GM21717 (cell line): Measurements from ENCODE around the gene ZCCHC3.

ENCODE experiments used
- ATAC-seq: cut with Tn5 transposase; IDR thresholded peaks from one replicate; pipeline ENCODE4 v1.9.1; 2021; ENCODE audit warnings: mild to moderate bottlenecking, moderate library complexity; ENCODE audit not compliant: unreplicated experiment

Gene ZCCHC3

GRCh38 chr20:278607-279571 is 18.5 kb upstream of the ZCCHC3 start:
- ATAC-seq: no peak

- ATAC-seq: no peak
Observed at GRCh38 chr20:284172-284571, 13.2 kb upstream of the ZCCHC3 start.

- ATAC-seq: no peak
Observed at GRCh38 chr20:286508-286907, 10.9 kb upstream of the ZCCHC3 start.

GRCh38 chr20:288956-289692 is 8.2 kb upstream of the ZCCHC3 start:
- ATAC-seq: no peak

- ATAC-seq: no peak
Observed at GRCh38 chr20:289693-290083, 7.7 kb upstream of the ZCCHC3 start.

- peak; percentile 74 for ATAC-seq
Observed at GRCh38 chr20:290084-290831, 7.1 kb upstream of the ZCCHC3 start, which contains the start of gene C20orf96. TSS of gene C20orf96 (minus strand) at chr20:290750. CDS start at chr20:290610, 140 bp downstream.

- ATAC-seq: no peak
Observed at GRCh38 chr20:294602-295001, 2.8 kb upstream of the ZCCHC3 start.

- no peak for ATAC-seq
Observed at GRCh38 chr20:295804-296203, 1.6 kb upstream of the ZCCHC3 start.

GRCh38 chr20:297925-298775 is 780 bp downstream of the ZCCHC3 start:
- peak; percentile 26 for ATAC-seq

GRCh38 chr20:298776-299391 is 1.5 kb downstream of the ZCCHC3 start:
- no peak for ATAC-seq

GRCh38 chr20:300345-300990 is 3.1 kb downstream of the ZCCHC3 start:
- ATAC-seq: no peak

GRCh38 chr20:301886-302848 is 4.8 kb downstream of the ZCCHC3 start:
- no peak for ATAC-seq

- ATAC-seq: no peak
Observed at GRCh38 chr20:305745-306144, 8.4 kb downstream of the ZCCHC3 start.

- ATAC-seq: no peak
Observed at GRCh38 chr20:308427-309038, 11.2 kb downstream of the ZCCHC3 start.

- ATAC-seq: no peak
Observed at GRCh38 chr20:309306-309840, 12.0 kb downstream of the ZCCHC3 start.

- peak; percentile 65 for ATAC-seq
Observed at GRCh38 chr20:309841-310644, 12.7 kb downstream of the ZCCHC3 start.

GRCh38 chr20:310645-311044 is 13.3 kb downstream of the ZCCHC3 start:
- ATAC-seq: no peak
